ENCODE measurements around the gene CFLAR. TPM values are rescaled to one million over a fixed set of nuclear protein-coding genes. Genes with fewer than 3 reads are reported as not detected.

The CFLAR gene
- total RNA-seq, 2 donors from 2014 or later: 90.1 to 126 TPM

DNA sequence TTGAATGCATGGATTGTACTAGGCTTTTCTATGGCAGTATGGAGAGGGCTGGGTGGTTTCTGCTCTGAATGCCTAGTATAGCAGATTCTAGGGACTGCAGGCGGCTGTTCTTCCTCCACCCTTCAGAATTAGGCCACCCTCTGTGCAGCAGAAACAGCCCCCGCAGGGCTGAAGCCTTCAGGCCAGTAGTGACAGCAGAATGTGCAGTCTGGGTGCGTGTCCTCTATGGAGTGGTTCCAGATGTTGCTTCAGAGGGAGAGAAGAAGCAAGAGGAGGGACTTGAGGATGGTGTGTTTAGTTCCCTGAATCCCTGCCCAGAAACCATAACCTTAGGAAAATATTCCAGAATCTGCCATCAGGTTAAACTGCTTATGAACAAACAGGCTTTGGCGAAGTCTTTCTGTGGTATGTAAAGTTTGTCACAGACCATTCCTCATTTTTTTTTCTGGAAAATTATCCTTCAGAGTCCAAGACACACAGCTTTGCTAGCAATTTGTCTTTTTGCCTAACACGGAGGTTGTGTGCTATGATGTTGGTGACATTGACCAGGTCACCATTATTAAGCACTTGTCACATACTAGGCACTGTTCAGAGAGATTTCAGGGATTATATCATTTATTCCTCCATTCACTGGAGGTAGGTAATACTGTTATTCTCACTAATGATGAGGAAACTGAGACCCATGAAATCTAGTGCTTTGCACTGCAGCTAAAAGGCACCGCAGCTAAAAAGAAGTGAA is 88.1 kb downstream of the CFLAR start:
- Histone ChIP-seq H3K9ac (ENCODE audit: low read depth in 2 of 2, low read length in 2 of 2) (no peak overlapping the region), H3K9me3 (no peaks in the 10 kb centered on the region), H3K36me3 (no peaks in the 10 kb centered on the region), H3K27me3 (no peaks in the 10 kb centered on the region), H3K4me1 (no peaks in the 10 kb centered on the region), H3K4me3 (no peak overlapping the region), H3K27ac (no peak overlapping the region)
- TF ChIP-seq, protein P1, sequence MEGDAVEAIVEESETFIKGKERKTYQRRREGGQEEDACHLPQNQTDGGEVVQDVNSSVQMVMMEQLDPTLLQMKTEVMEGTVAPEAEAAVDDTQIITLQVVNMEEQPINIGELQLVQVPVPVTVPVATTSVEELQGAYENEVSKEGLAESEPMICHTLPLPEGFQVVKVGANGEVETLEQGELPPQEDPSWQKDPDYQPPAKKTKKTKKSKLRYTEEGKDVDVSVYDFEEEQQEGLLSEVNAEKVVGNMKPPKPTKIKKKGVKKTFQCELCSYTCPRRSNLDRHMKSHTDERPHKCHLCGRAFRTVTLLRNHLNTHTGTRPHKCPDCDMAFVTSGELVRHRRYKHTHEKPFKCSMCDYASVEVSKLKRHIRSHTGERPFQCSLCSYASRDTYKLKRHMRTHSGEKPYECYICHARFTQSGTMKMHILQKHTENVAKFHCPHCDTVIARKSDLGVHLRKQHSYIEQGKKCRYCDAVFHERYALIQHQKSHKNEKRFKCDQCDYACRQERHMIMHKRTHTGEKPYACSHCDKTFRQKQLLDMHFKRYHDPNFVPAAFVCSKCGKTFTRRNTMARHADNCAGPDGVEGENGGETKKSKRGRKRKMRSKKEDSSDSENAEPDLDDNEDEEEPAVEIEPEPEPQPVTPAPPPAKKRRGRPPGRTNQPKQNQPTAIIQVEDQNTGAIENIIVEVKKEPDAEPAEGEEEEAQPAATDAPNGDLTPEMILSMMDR (IDR thresholded peaks at IDR 0.05): no peak
- intact Hi-C loops (cut with DNase I): no loop called here
- DNase-seq: no peak

DNA sequence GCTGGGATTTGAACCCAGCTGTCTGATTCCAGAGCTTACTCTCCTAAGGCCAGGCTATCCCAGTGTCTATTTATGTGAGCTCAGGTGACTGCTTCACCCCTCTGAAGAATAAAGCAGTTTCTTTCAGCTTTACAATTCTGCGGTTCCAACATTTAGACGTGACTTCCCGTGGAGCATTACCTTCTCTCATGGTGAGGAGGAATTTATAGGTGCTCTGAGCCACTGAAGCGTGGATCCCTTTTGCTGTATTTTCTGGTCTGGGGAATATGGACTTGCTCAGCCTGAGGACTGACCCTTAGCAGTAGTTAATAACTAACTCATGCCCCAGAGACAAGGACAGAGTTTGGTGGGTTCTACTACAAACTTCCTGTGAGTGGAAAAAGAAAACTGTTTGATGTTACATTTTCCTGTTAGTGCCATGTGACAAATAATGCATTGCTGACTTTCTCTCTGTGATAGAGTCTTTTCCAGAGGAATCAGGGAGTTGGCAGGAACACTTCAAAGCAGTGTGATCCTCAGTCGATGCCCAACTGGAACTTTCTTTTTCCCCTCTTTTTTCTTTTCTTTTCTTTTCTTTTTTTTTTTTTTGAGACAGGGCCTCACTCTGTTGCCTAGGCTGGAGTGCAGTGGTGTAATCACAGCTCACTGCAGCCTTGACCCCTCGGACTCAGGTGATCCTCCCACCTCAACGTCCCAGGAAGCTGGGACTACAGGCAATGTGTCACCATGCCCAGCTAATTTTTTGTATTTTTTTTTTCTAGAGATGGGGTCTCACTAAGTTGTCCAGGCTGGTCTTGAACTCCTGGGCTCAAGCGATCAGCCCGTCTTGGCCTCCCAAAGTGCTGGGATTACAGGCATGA is 88.9 kb downstream of the CFLAR start:
- Histone ChIP-seq H3K9ac (ENCODE audit: low read depth in 2 of 2, low read length in 2 of 2) (no peak overlapping the region), H3K9me3 (no peaks in the 10 kb centered on the region), H3K36me3 (no peaks in the 10 kb centered on the region), H3K4me1 (no peaks in the 10 kb centered on the region), H3K27me3 (no peaks in the 10 kb centered on the region), H3K4me3 (no peak overlapping the region), H3K27ac (no peak overlapping the region)
- intact Hi-C loops (cut with DNase I): no loop called here
- no peak for DNase-seq
- TF ChIP-seq, protein P1 (IDR thresholded peaks at IDR 0.05): no peak

DNA sequence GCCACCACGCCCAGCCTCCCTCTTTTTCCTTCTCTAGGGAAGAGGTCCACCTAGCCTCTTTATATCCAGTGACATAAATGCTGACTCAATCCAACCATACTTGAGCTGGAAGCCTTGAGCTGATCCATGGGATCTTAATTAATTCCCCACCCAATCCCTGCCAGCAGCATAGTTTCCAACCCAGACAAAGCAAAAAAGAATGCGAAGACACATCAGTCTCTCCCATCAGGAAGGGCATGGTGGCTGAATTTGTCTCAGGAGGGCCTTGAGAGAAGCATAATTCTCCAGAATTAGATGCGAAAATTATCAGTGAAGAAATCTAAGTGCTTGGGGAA is 89.5 kb downstream of the CFLAR start:
- no peak overlapping the region for H3K27ac ChIP-seq
- H3K27me3 ChIP-seq: no peaks in the 10 kb centered on the region
- TF ChIP-seq, protein P1 (IDR thresholded peaks at IDR 0.05): no peak
- intact Hi-C loops (cut with DNase I): no loop called here
- H3K9me3 ChIP-seq: no peaks in the 10 kb centered on the region
- H3K4me3 ChIP-seq: no peak overlapping the region
- H3K9ac ChIP-seq (ENCODE audit: low read depth in 2 of 2, low read length in 2 of 2): no peak overlapping the region
- no peak for DNase-seq
- H3K4me1 ChIP-seq: no peaks in the 10 kb centered on the region
- H3K36me3 ChIP-seq: no peaks in the 10 kb centered on the region

DNA sequence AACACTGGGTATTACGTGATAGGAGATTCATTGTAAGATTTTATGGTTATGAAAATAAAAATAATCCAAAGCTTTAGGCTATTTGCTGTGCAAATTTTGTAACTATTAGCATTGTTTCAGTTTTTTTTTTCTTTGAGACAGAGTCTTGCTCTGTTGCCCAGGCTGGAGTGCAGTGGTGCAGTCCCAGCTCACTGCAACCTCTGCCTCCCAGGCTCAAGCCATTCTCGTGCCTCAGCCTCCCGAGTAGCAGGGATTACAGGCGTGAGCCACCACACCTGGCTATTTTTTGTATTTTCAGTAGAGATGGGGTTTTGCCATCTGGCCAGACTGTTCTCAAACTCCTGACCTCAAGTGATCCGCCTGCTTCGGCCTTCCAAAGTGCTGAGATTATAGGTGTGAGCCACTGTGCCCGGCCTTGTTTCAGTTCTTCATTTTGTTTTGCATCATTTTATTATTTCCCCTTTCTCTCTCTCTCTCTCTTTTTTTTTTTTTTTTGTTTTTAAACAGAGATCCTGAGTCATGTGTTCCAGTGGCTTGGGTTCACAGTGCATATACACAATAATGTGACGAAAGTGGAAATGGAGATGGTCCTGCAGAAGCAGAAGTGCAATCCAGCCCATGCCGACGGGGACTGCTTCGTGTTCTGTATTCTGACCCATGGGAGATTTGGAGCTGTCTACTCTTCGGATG is 92.7 kb downstream of the CFLAR start:
- Histone ChIP-seq H3K9ac (ENCODE audit: low read depth in 2 of 2, low read length in 2 of 2) (no peak overlapping the region), H3K4me1 (no peaks in the 10 kb centered on the region), H3K9me3 (no peaks in the 10 kb centered on the region), H3K27me3 (no peaks in the 10 kb centered on the region), H3K36me3 (no peaks in the 10 kb centered on the region), H3K27ac (peak overlapping the region; percentile 26), H3K4me3 (no peak overlapping the region)
- TF ChIP-seq, protein P1 (IDR thresholded peaks at IDR 0.05): no peak
- DNase-seq: no peak
- intact Hi-C loops (cut with DNase I): no loop called here

DNA sequence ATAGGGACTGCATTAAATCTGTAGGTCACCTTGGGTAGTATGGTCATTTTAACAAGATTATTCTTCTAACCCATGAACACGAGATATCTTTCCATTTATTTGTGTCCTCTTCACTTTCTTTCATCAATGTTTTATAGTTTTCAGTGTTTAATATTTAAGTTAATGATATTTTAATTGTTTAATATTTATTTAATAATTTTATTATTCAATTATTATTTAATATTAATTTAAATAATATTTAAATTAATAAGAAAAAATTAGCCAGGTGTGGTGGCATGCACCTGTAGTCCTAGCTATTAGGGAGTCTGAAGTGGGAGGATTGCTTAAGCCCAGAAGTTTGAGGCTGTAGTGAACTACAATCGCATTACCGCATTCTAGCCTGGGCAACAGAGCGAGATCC is 100.0 kb downstream of the CFLAR start:
- intact Hi-C loops (cut with DNase I): no loop called here
- no peak overlapping the region for H3K27ac ChIP-seq
- H3K27me3 ChIP-seq: no peaks in the 10 kb centered on the region
- no peaks in the 10 kb centered on the region for H3K9me3 ChIP-seq
- H3K4me1 ChIP-seq: no peaks in the 10 kb centered on the region
- no peak overlapping the region for H3K9ac ChIP-seq (ENCODE audit: low read depth in 2 of 2, low read length in 2 of 2)
- H3K4me3 ChIP-seq: no peak overlapping the region
- TF ChIP-seq, protein P1 (IDR thresholded peaks at IDR 0.05): no peak
- peaks cover 4% of the 10 kb centered on the region for H3K36me3 ChIP-seq
- no peak for DNase-seq

Data from colonic mucosa (tissue), 4 donors.